Tibial nerve (tissue), 4 donors: ENCODE measurements around the gene GSE1. TPM values are rescaled to one million over a fixed set of nuclear protein-coding genes. Genes with fewer than 3 reads are reported as not detected.

Experiments used
- DNase-seq, 2 donors: peaks; one replicate each; pipeline ENCODE4 v3.0.0-alpha.2; 2019; ENCODE audit warnings: low spot score in 2 of 2
- H3K27ac ChIP-seq, 4 donors: fragments of 200-600 bp; sonication (generic) in 3 of 4; one replicate each; pipeline ENCODE4 v1.5.1; 2017 to 2019; ENCODE audit warnings: mild to moderate bottlenecking in 1 of 4
- H3K27me3 ChIP-seq, 2 donors: fragments of 200-600 bp; sonication (generic) in 1 of 2; one replicate each; pipeline versions ENCODE4 v1.5.1 to v1.6.0; 2017 to 2019
- H3K36me3 ChIP-seq, 3 donors: fragments of 200-600 bp; sonication (generic); one replicate each; pipeline ENCODE4 v1.5.1; 2018 to 2019
- H3K4me1 ChIP-seq, 4 donors: fragments of 200-600 bp; sonication (generic) in 3 of 4; one replicate each; pipeline ENCODE4 v1.5.1; 2017 to 2019
- H3K4me3 ChIP-seq, 4 donors: fragments of 200-600 bp; sonication (generic) in 3 of 4; one replicate each; pipeline ENCODE4 v1.5.1; 2017 to 2019; ENCODE audit warnings: mild to moderate bottlenecking in 1 of 4, moderate library complexity in 1 of 4
- H3K9me3 ChIP-seq, 4 donors: fragments of 200-600 bp; sonication (generic) in 3 of 4; one replicate each; pipeline ENCODE4 v1.5.1; 2017 to 2019
- CTCF ChIP-seq, 5 experiments: fragments of 200-600 bp in 3 of 5; fragments of 450-650 bp in 2 of 5; sonication (generic) in 3 of 5; IDR thresholded peaks; one replicate each; pipeline ENCODE4 v1.5.1; 2016 to 2019; ENCODE audit warnings: antibody characterized with exemption in 5 of 5, mild to moderate bottlenecking in 3 of 5, moderate library complexity in 2 of 5
- EP300 ChIP-seq, 2 donors: sonication (generic); formaldehyde crosslinking; IDR thresholded peaks; one replicate each; pipeline ENCODE4 v1.6.1; 2017; ENCODE audit warnings: antibody characterized with exemption in 2 of 2, mild to moderate bottlenecking in 1 of 2
- POLR2A ChIP-seq, 2 donors: fragments of 450-650 bp; IDR thresholded peaks; one replicate each; pipeline ENCODE4 v1.6.1; 2017; ENCODE audit warnings: antibody characterized with exemption in 2 of 2, mild to moderate bottlenecking in 2 of 2, moderate library complexity in 2 of 2
- WGBS, 2 donors: methylation state at CpG; one replicate each; pipeline ENCODE4 v1.1.5; 2018; 5-methylcytosine and 5-hydroxymethylcytosine counted together
- total RNA-seq, 4 donors: library from RNA; depleted of rRNA; stranded (reverse); fragments of >200 nt; gene quantifications; one replicate each; pipeline ENCODE4 v1.1.0, GENCODE V29; 2016

The GSE1 gene
- total RNA-seq, 4 donors from 2014 or later: 65.1 to 147 (median 83.5) TPM

- H3K4me3 ChIP-seq: no peak overlapping the region
- WGBS, 2 donors: 54 to 58% methylated on average over 12 to 13 of the region's 13 CpGs
- no peaks in the 10 kb centered on the region for H3K9me3 ChIP-seq
- no peak for DNase-seq
- peak overlapping the region in 2 of 4 donors; percentile 15 to 69 for H3K27ac ChIP-seq
- TF ChIP-seq EP300 (IDR thresholded peaks at IDR 0.05): no peak
- no peak for TF ChIP-seq POLR2A (IDR thresholded peaks at IDR 0.05)
- no peak for TF ChIP-seq CTCF (IDR thresholded peaks at IDR 0.05)
- H3K36me3 ChIP-seq: no peaks in the 10 kb centered on the region
- H3K27me3 ChIP-seq: no peaks in the 10 kb centered on the region
- peaks cover 0 to 72% (median 31%) of the 10 kb centered on the region in 4 donors for H3K4me1 ChIP-seq
Observed at GRCh38 chr16:85579191-85579590, 33.9 kb upstream of the GSE1 start.

- no peak overlapping the region for H3K4me3 ChIP-seq
- no peak for TF ChIP-seq EP300 (IDR thresholded peaks at IDR 0.05)
- no peak for TF ChIP-seq CTCF (IDR thresholded peaks at IDR 0.05)
- no peak for TF ChIP-seq POLR2A (IDR thresholded peaks at IDR 0.05)
- no peaks in the 10 kb centered on the region for H3K27me3 ChIP-seq
- WGBS, 2 donors: 52 to 68% methylated on average over 6 to 10 of the region's 11 CpGs
- H3K27ac ChIP-seq: peak overlapping the region in 2 of 4 donors; percentile 15 to 69
- peaks cover 0 to 63% (median 22%) of the 10 kb centered on the region in 4 donors for H3K4me1 ChIP-seq
- H3K36me3 ChIP-seq: no peaks in the 10 kb centered on the region
- H3K9me3 ChIP-seq: no peaks in the 10 kb centered on the region
- no peak for DNase-seq
Observed at GRCh38 chr16:85579923-85580580, 33.1 kb upstream of the GSE1 start.

GRCh38 chr16:85580684-85581083, 32.4 kb upstream of the GSE1 start:
- no peaks in the 10 kb centered on the region for H3K9me3 ChIP-seq
- H3K36me3 ChIP-seq: no peaks in the 10 kb centered on the region
- no peak for DNase-seq
- TF ChIP-seq CTCF (IDR thresholded peaks at IDR 0.05) (no peak), POLR2A (IDR thresholded peaks at IDR 0.05) (no peak), EP300 (IDR thresholded peaks at IDR 0.05) (no peak)
- H3K27ac ChIP-seq: no peak overlapping the region
- 93 to 96% methylated on average over 7 of the region's 7 CpGs for WGBS, 2 donors
- no peaks in the 10 kb centered on the region for H3K27me3 ChIP-seq
- no peak overlapping the region for H3K4me3 ChIP-seq
- peaks cover 0 to 57% (median 19%) of the 10 kb centered on the region in 4 donors for H3K4me1 ChIP-seq

- DNase-seq: no peak
- Histone ChIP-seq H3K9me3 (no peaks in the 10 kb centered on the region), H3K27ac (no peak overlapping the region), H3K4me3 (no peak overlapping the region), H3K36me3 (no peaks in the 10 kb centered on the region), H3K4me1 (peaks cover 0 to 55% (median 17%) of the 10 kb centered on the region in 4 donors), H3K27me3 (no peaks in the 10 kb centered on the region)
- no peak for TF ChIP-seq EP300 (IDR thresholded peaks at IDR 0.05)
- no peak for TF ChIP-seq CTCF (IDR thresholded peaks at IDR 0.05)
- no peak for TF ChIP-seq POLR2A (IDR thresholded peaks at IDR 0.05)
- WGBS, 2 donors: 82 to 87% methylated on average over 26 to 29 of the region's 29 CpGs
Observed at GRCh38 chr16:85582229-85582991, 30.7 kb upstream of the GSE1 start.
